ENCODE measurements around the gene DAPL1.

GRCh38 chr2:158760887-158761286 lies 34.2 kb upstream of the DAPL1 start:
- TF ChIP-seq, protein P1, sequence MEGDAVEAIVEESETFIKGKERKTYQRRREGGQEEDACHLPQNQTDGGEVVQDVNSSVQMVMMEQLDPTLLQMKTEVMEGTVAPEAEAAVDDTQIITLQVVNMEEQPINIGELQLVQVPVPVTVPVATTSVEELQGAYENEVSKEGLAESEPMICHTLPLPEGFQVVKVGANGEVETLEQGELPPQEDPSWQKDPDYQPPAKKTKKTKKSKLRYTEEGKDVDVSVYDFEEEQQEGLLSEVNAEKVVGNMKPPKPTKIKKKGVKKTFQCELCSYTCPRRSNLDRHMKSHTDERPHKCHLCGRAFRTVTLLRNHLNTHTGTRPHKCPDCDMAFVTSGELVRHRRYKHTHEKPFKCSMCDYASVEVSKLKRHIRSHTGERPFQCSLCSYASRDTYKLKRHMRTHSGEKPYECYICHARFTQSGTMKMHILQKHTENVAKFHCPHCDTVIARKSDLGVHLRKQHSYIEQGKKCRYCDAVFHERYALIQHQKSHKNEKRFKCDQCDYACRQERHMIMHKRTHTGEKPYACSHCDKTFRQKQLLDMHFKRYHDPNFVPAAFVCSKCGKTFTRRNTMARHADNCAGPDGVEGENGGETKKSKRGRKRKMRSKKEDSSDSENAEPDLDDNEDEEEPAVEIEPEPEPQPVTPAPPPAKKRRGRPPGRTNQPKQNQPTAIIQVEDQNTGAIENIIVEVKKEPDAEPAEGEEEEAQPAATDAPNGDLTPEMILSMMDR (IDR thresholded peaks at IDR 0.05), result no peak
- TF ChIP-seq TCF12 (IDR thresholded peaks at IDR 0.05), result no peak
- TF ChIP-seq PBX3 (IDR thresholded peaks at IDR 0.05), result no peak
- no peak for TF ChIP-seq JUND (IDR thresholded peaks at IDR 0.05)
